DOHH2 (cell line): ENCODE results near the gene STXBP5L.

Source experiments
- H3F3A ChIP-seq: fragments of 200-600 bp; sonication (generic), shearing (Covaris generic); 2 replicates; pipeline ENCODE4 v1.6.0; 2016; ENCODE audit warnings: antibody characterized with exemption, mild to moderate bottlenecking; ENCODE audit not compliant: control insufficient read depth, insufficient read depth
- H3K27ac ChIP-seq: fragments of 200-600 bp; sonication (generic); 2 replicates; pipeline ENCODE4 v1.5.1; 2014; ENCODE audit warnings: low read depth, mild to moderate bottlenecking, low read length, moderate library complexity
- H3K27me3 ChIP-seq: fragments of 200-600 bp; sonication (generic); 2 replicates; pipeline ENCODE4 v1.6.1; 2014; ENCODE audit warnings: mild to moderate bottlenecking, low read length, mixed read lengths; ENCODE audit not compliant: control insufficient read depth
- H3K36me3 ChIP-seq: fragments of 200-600 bp; sonication (generic); 2 replicates; pipeline ENCODE4 v1.6.1; 2014; ENCODE audit warnings: mild to moderate bottlenecking, low read length, moderate library complexity, mixed read lengths; ENCODE audit not compliant: control insufficient read depth
- H3K4me1 ChIP-seq: fragments of 200-600 bp; sonication (generic); 2 replicates; pipeline ENCODE4 v1.6.1; 2014; ENCODE audit warnings: mild to moderate bottlenecking, low read length, mixed read lengths; ENCODE audit not compliant: control insufficient read depth
- H3K4me2 ChIP-seq: fragments of 200-600 bp; sonication (generic); 2 replicates; pipeline ENCODE4 v1.6.0; 2014; ENCODE audit warnings: mild to moderate bottlenecking, low read length, moderate library complexity
- H3K4me3 ChIP-seq: fragments of 200-600 bp; sonication (generic); 2 replicates; pipeline ENCODE4 v1.5.1; 2014; ENCODE audit warnings: mild to moderate bottlenecking, low read length, mixed read lengths
- H3K79me2 ChIP-seq: fragments of 200-600 bp; sonication (generic); 2 replicates; pipeline ENCODE4 v1.6.1; 2014; ENCODE audit warnings: mild to moderate bottlenecking, low read length, mixed read lengths; ENCODE audit not compliant: control insufficient read depth
- H3K9me2 ChIP-seq: fragments of 200-600 bp; sonication (generic); replicated peaks from 2 replicates; pipeline ENCODE4 v1.6.1; 2014; ENCODE audit warnings: mild to moderate bottlenecking, low read length, mixed read lengths; ENCODE audit not compliant: control insufficient read depth
- H3K9me3 ChIP-seq: fragments of 200-600 bp; sonication (generic); 2 replicates; pipeline ENCODE4 v1.6.1; 2014; ENCODE audit warnings: antibody characterized with exemption, low read length, mixed read lengths; ENCODE audit not compliant: control insufficient read depth, insufficient read depth
- H4K20me1 ChIP-seq: fragments of 200-600 bp; sonication (generic); 2 replicates; pipeline ENCODE4 v1.6.0; 2014; ENCODE audit warnings: low read depth, mild to moderate bottlenecking, antibody characterized with exemption, low read length, moderate library complexity; ENCODE audit not compliant: control insufficient read depth, insufficient read depth
- EZH2phosphoT487 ChIP-seq: fragments of 200-600 bp; sonication (generic); IDR thresholded peaks from 2 replicates; pipeline ENCODE4 v1.6.1; 2017; ENCODE audit warnings: borderline replicate concordance, mild to moderate bottlenecking, antibody characterized with exemption, low read length, moderate library complexity, mixed read lengths
- TF ChIP-seq, protein P1 (sequence below): fragments of 200-600 bp; sonication (generic); IDR thresholded peaks from one replicate; pipeline ENCODE4 v1.5.1; 2014; ENCODE audit warnings: antibody characterized with exemption, mild to moderate bottlenecking, low read depth, low read length; ENCODE audit not compliant: poor library complexity, severe bottlenecking

Gene STXBP5L

DNA sequence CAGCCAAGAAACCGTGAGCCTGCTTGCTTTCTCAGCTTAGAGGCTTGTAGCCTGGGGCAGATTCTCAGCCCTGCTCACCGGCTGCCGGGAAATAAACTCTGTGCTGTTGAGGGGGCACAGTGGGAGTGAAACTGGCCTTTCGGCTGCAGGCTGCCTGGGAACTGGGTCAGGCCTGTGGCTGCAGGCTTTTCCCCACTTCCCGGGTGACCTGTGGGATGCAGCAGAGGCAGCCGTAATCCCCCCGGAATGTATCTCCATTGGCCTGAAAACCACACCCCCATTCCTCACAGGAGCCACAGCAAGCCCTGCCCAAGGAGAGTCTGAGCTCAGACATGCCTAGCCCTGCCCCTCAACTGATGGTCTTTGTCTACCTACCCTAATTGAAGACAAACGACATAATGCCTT is 110.9 kb downstream of the STXBP5L start:
- Histone ChIP-seq H3K4me1 (no peaks in the 10 kb centered on the region), H3K36me3 (no peaks in the 10 kb centered on the region), H3F3A (no peaks in the 10 kb centered on the region), H4K20me1 (no peaks in the 10 kb centered on the region), H3K27ac (no peak overlapping the region), H3K9me3 (no peaks in the 10 kb centered on the region), H3K27me3 (no peaks in the 10 kb centered on the region), H3K4me2 (no peak overlapping the region), H3K9me2 (no peaks in the 10 kb centered on the region), H3K4me3 (no peak overlapping the region), H3K79me2 (no peaks in the 10 kb centered on the region)
- TF ChIP-seq, protein P1, sequence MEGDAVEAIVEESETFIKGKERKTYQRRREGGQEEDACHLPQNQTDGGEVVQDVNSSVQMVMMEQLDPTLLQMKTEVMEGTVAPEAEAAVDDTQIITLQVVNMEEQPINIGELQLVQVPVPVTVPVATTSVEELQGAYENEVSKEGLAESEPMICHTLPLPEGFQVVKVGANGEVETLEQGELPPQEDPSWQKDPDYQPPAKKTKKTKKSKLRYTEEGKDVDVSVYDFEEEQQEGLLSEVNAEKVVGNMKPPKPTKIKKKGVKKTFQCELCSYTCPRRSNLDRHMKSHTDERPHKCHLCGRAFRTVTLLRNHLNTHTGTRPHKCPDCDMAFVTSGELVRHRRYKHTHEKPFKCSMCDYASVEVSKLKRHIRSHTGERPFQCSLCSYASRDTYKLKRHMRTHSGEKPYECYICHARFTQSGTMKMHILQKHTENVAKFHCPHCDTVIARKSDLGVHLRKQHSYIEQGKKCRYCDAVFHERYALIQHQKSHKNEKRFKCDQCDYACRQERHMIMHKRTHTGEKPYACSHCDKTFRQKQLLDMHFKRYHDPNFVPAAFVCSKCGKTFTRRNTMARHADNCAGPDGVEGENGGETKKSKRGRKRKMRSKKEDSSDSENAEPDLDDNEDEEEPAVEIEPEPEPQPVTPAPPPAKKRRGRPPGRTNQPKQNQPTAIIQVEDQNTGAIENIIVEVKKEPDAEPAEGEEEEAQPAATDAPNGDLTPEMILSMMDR, result no peak
- TF ChIP-seq EZH2phosphoT487, result no peak

DNA sequence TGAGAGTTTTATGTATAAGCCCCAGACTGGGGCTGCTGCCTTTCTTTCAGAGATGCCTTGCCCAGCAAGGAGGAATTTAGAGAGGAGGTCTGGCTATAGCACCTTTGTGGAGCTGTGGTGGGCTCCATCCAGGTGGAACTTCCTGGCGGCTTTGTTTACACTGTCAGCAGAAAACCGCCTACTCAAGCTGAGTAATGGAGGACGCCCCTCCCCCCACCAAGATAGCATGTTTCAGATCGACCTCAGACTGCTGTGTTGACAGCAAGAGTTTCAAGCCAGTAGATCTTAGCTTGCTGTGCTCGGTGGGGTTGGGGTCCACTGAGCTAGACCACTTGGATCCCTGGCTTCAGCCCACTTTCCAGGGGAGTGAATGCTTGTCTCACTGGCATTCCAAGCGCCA is 155.6 kb downstream of the STXBP5L start:
- TF ChIP-seq EZH2phosphoT487, result no peak
- TF ChIP-seq, protein P1, result no peak
- Histone ChIP-seq H3K27ac (no peak overlapping the region), H3K9me2 (no peaks in the 10 kb centered on the region), H3K79me2 (no peaks in the 10 kb centered on the region), H3K4me1 (no peaks in the 10 kb centered on the region), H3K4me2 (no peak overlapping the region), H3K9me3 (no peaks in the 10 kb centered on the region), H3K36me3 (no peaks in the 10 kb centered on the region), H3K27me3 (no peaks in the 10 kb centered on the region), H4K20me1 (no peaks in the 10 kb centered on the region), H3F3A (no peaks in the 10 kb centered on the region), H3K4me3 (no peak overlapping the region)

DNA sequence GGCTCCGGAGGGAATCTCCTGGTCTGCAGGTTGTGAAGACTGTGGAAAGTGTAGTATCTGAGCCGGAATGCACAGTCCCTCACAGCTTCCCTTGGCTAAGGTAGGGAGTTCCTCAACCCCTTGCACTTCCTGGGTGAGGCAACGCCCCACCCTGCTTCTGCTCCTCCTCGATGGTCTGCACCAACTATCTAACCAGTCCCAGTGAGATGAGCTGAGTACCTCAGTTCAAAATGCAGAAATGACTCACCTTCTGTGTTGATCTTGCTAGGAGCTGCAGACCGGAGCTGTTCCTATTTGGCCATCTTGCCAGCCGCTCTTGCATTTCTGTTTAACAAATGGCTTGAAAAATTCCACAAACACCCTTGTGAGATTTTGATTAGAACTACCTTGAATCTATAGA is 156.1 kb downstream of the STXBP5L start:
- no peaks in the 10 kb centered on the region for H3K9me3 ChIP-seq
- TF ChIP-seq, protein P1, result no peak
- no peaks in the 10 kb centered on the region for H3K9me2 ChIP-seq
- H3K27me3 ChIP-seq, result no peaks in the 10 kb centered on the region
- no peak overlapping the region for H3K27ac ChIP-seq
- H3K4me3 ChIP-seq, result no peak overlapping the region
- H3K36me3 ChIP-seq, result no peaks in the 10 kb centered on the region
- no peak overlapping the region for H3K4me2 ChIP-seq
- no peaks in the 10 kb centered on the region for H4K20me1 ChIP-seq
- no peaks in the 10 kb centered on the region for H3K79me2 ChIP-seq
- H3K4me1 ChIP-seq, result no peaks in the 10 kb centered on the region
- no peaks in the 10 kb centered on the region for H3F3A ChIP-seq

DNA sequence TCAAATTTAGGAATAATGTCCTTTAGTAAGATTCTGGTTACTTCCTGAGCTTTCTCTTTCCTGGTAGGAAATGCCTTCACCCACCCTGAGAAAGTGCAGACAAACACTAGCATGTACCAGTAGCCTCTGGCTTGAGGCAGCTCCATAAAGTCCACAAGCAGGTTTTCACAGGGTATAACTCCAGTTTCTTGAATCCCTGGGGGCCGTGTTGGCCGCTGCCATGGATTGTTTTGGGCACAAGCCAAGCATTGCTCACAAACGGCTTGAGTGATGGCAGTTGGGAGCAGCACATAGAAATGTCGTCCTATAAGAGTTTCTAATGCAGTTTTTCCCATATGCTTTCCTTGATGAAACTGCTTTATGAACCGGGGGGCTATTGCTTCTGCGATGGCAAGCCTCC is 164.1 kb downstream of the STXBP5L start:
- no peak for TF ChIP-seq EZH2phosphoT487
- TF ChIP-seq, protein P1, result no peak
- Histone ChIP-seq H3K27ac (no peak overlapping the region), H4K20me1 (no peaks in the 10 kb centered on the region), H3F3A (no peaks in the 10 kb centered on the region), H3K27me3 (no peaks in the 10 kb centered on the region), H3K4me3 (no peak overlapping the region), H3K79me2 (no peaks in the 10 kb centered on the region), H3K36me3 (no peaks in the 10 kb centered on the region), H3K9me2 (no peaks in the 10 kb centered on the region), H3K4me2 (no peak overlapping the region), H3K9me3 (peaks cover 2% of the 10 kb centered on the region; the same call in 1 of the 2 replicates), H3K4me1 (no peaks in the 10 kb centered on the region)
